ENCODE data around the gene ANKS1A. TPM values are rescaled to one million over a fixed set of nuclear protein-coding genes. Genes with fewer than 3 reads are reported as not detected.

The ANKS1A gene
- total RNA-seq, 2 donors from 2014 or later, result 34.9 to 36.4 TPM

GRCh38 chr6:35065441-35065800 lies 176.4 kb downstream of the ANKS1A start:
- no peak overlapping the region for H3K27ac ChIP-seq (ENCODE audit: low read depth, low read length)
- no peaks in the 10 kb centered on the region for H3K9me3 ChIP-seq (ENCODE audit: control insufficient read depth, low read length)
- no peaks in the 10 kb centered on the region for H3K27me3 ChIP-seq (ENCODE audit: control insufficient read depth, insufficient read depth, low read length, poor library complexity, severe bottlenecking)
- Mint-ChIP-seq H3K4me3 (no peak overlapping the region), H3K9me3 (no peaks in the 10 kb centered on the region), H3K27me3 (ENCODE audit: insufficient read depth) (no peaks in the 10 kb centered on the region), H3K4me1 (peaks cover 20% of the 10 kb centered on the region), H3K27ac (no peak overlapping the region), H3K36me3 (ENCODE audit: low read depth) (peaks cover 34% of the 10 kb centered on the region)
- DNase-seq, result no peak
- H3K36me3 ChIP-seq (ENCODE audit: control insufficient read depth, insufficient read depth, low read length), result peaks cover 23% of the 10 kb centered on the region
- WGBS, 2 experiments (ENCODE audit: insufficient coverage in 1 of 2, insufficient read length in 1 of 2), result 88 to 95% methylated on average over 7 to 9 of the region's 9 CpGs
- no peak overlapping the region for H3K9ac ChIP-seq (ENCODE audit: extremely low read depth, low read length, poor library complexity, severe bottlenecking)
- no peak for TF ChIP-seq CTCF (conservative IDR thresholded peaks at IDR 0.05)
- peaks cover 10% of the 10 kb centered on the region for H3K4me1 ChIP-seq (ENCODE audit: control insufficient read depth, insufficient read depth, low read length)
- H3K4me3 ChIP-seq (ENCODE audit: low read length), result no peak overlapping the region

GRCh38 chr6:35065870-35066269 lies 176.8 kb downstream of the ANKS1A start:
- H3K36me3 Mint-ChIP-seq (ENCODE audit: low read depth), result peaks cover 32% of the 10 kb centered on the region
- no peak for TF ChIP-seq CTCF (conservative IDR thresholded peaks at IDR 0.05)
- Histone ChIP-seq H3K9me3 (ENCODE audit: control insufficient read depth, low read length) (no peaks in the 10 kb centered on the region), H3K27me3 (ENCODE audit: control insufficient read depth, insufficient read depth, low read length, poor library complexity, severe bottlenecking) (no peaks in the 10 kb centered on the region), H3K9ac (ENCODE audit: extremely low read depth, low read length, poor library complexity, severe bottlenecking) (no peak overlapping the region), H3K36me3 (ENCODE audit: control insufficient read depth, insufficient read depth, low read length) (peaks cover 23% of the 10 kb centered on the region), H3K27ac (ENCODE audit: low read depth, low read length) (no peak overlapping the region), H3K4me3 (ENCODE audit: low read length) (no peak overlapping the region), H3K4me1 (ENCODE audit: control insufficient read depth, insufficient read depth, low read length) (peaks cover 10% of the 10 kb centered on the region)
- no peaks in the 10 kb centered on the region for H3K27me3 Mint-ChIP-seq (ENCODE audit: insufficient read depth)
- H3K4me1 Mint-ChIP-seq, result peaks cover 23% of the 10 kb centered on the region
- H3K27ac Mint-ChIP-seq, result peak overlapping the region; percentile 39
- no peak overlapping the region for H3K4me3 Mint-ChIP-seq
- WGBS, 2 experiments (ENCODE audit: insufficient coverage in 1 of 2, insufficient read length in 1 of 2), result 80 to 86% methylated on average over 2 to 13 of the region's 13 CpGs
- no peaks in the 10 kb centered on the region for H3K9me3 Mint-ChIP-seq
- no peak for DNase-seq

GRCh38 chr6:35067234-35067633 lies 178.2 kb downstream of the ANKS1A start:
- peaks cover 22% of the 10 kb centered on the region for H3K36me3 Mint-ChIP-seq (ENCODE audit: low read depth)
- Histone ChIP-seq H3K9me3 (ENCODE audit: control insufficient read depth, low read length) (no peaks in the 10 kb centered on the region), H3K9ac (ENCODE audit: extremely low read depth, low read length, poor library complexity, severe bottlenecking) (no peak overlapping the region), H3K4me1 (ENCODE audit: control insufficient read depth, insufficient read depth, low read length) (peaks cover 10% of the 10 kb centered on the region), H3K36me3 (ENCODE audit: control insufficient read depth, insufficient read depth, low read length) (peaks cover 20% of the 10 kb centered on the region), H3K27ac (ENCODE audit: low read depth, low read length) (no peak overlapping the region), H3K27me3 (ENCODE audit: control insufficient read depth, insufficient read depth, low read length, poor library complexity, severe bottlenecking) (no peaks in the 10 kb centered on the region), H3K4me3 (ENCODE audit: low read length) (no peak overlapping the region)
- TF ChIP-seq CTCF (conservative IDR thresholded peaks at IDR 0.05), result no peak
- no peak for DNase-seq
- 90 to 96% methylated on average over 8 to 11 of the region's 11 CpGs for WGBS, 2 experiments (ENCODE audit: insufficient coverage in 1 of 2, insufficient read length in 1 of 2)
- no peaks in the 10 kb centered on the region for H3K27me3 Mint-ChIP-seq (ENCODE audit: insufficient read depth)
- peak overlapping the region; percentile 11 for H3K27ac Mint-ChIP-seq
- no peak overlapping the region for H3K4me3 Mint-ChIP-seq
- H3K9me3 Mint-ChIP-seq, result no peaks in the 10 kb centered on the region
- peaks cover 32% of the 10 kb centered on the region for H3K4me1 Mint-ChIP-seq

Data from endodermal cell (in vitro differentiated cells).